ENCODE measurements around the gene AIF1L.

The AIF1L gene

DNA sequence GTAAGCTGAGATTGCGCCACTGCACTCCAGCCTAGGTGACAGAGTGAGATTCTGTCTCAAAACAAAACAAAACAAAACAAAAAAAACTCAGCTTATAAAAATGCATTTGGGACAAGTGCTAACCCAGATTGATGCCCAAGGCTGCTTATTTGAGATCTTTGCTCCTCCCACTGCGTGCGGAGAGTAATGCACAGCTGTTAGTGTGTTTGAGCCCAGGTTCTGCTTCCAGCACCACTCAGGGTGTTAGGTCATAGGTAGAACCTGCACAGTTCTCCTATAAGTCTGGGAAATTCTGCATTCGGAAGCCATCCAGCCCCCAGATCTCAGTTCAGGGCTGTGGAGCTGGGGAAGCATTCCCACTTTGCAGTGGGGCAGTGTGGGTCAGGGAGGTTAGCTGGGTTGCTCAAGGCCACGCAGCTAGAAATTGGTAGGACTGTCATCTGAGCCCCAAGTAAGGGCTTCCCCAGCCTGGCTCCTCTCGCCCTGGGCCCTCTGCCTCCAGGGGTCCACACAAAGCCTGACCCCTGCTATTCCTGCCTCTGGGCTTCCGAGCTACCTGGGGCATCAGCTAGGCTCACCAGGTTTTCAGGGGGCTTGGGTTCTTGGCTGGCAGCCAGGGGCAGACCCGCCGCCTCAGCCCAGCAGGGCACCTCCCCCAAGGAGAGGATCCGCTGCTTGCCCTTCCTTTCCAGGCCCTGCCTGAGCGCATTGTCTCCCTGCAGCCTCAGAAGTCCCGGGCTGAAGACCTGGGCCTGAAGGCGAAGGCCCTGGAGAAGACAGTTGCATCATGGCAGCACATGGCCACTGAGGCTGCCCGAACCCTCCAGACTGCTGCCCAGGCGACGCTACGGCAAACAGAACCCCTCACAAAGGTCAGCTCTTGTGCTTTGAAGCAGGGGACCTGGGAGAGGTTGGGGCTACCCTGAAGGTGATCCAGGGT is 17.6 kb upstream of the AIF1L start:
- DNase-seq (ENCODE audit: low read depth in 2 of 2), result no peak
- no peak overlapping the region for H3K4me3 ChIP-seq (replicated peaks in 1 of 2; ENCODE audit: low read depth in 2 of 2, low read length in 2 of 2)
- TF ChIP-seq CTCF (IDR thresholded peaks at IDR 0.05; ENCODE audit: low read depth, low read length), result no peak

DNA sequence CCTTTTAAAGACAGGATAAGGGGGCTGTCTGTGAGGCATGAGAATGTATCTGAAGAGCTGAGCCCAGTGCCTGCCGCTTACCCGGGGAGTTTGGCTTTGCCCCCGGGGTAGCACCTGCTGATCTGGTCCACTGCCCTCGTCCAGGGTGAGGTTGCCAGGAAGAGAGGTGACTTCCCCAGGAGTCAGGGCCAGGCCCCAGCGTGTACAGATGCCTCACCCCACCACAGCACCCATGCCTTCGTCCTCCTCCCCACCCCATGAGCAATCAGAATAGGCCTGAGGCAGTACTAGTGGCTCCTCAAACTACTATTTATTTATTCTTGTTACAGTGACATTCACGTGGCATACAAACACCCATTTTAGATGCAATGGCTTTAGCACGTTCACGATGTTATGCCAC is 15.7 kb upstream of the AIF1L start:
- no peak overlapping the region for H3K4me3 ChIP-seq (replicated peaks in 1 of 2; ENCODE audit: low read depth in 2 of 2, low read length in 2 of 2)
- no peak for TF ChIP-seq CTCF (IDR thresholded peaks at IDR 0.05; ENCODE audit: low read depth, low read length)
- DNase-seq (ENCODE audit: low read depth in 2 of 2), result no peak

- TF ChIP-seq CTCF (IDR thresholded peaks at IDR 0.05; ENCODE audit: low read depth, low read length), result no peak
Measured at GRCh38 chr9:131081868-131082267, 14.5 kb upstream of the AIF1L start.

GRCh38 chr9:131082774-131083512 is 13.4 kb upstream of the AIF1L start:
- TF ChIP-seq CTCF (IDR thresholded peaks at IDR 0.05; ENCODE audit: low read depth, low read length), result no peak
- no peak for DNase-seq (ENCODE audit: low read depth in 2 of 2)

More at GRCh38 chr9:131081868-131082267, 14.5 kb upstream of the AIF1L start:
- no peak for DNase-seq (ENCODE audit: low read depth in 2 of 2)
- H3K4me3 ChIP-seq (replicated peaks in 1 of 2; ENCODE audit: low read depth in 2 of 2, low read length in 2 of 2), result no peak overlapping the region

GRCh38 chr9:131084661-131085369 is 11.5 kb upstream of the AIF1L start:
- DNase-seq (ENCODE audit: low read depth in 2 of 2), result no peak
- TF ChIP-seq CTCF (IDR thresholded peaks at IDR 0.05; ENCODE audit: low read depth, low read length), result no peak

More at GRCh38 chr9:131082774-131083512, 13.4 kb upstream of the AIF1L start:
- H3K4me3 ChIP-seq (replicated peaks in 1 of 2; ENCODE audit: low read depth in 2 of 2, low read length in 2 of 2), result no peak overlapping the region

GRCh38 chr9:131085370-131086122 is 10.8 kb upstream of the AIF1L start:
- DNase-seq (ENCODE audit: low read depth in 2 of 2), result no peak

More at GRCh38 chr9:131084661-131085369, 11.5 kb upstream of the AIF1L start:
- no peak overlapping the region for H3K4me3 ChIP-seq (replicated peaks in 1 of 2; ENCODE audit: low read depth in 2 of 2, low read length in 2 of 2)

More at GRCh38 chr9:131085370-131086122, 10.8 kb upstream of the AIF1L start:
- TF ChIP-seq CTCF (IDR thresholded peaks at IDR 0.05; ENCODE audit: low read depth, low read length), result no peak
- H3K4me3 ChIP-seq (replicated peaks in 1 of 2; ENCODE audit: low read depth in 2 of 2, low read length in 2 of 2), result no peak overlapping the region

All from cardiac fibroblast (primary cell).